Parathyroid adenoma (tissue), 2 donors: Measurements from ENCODE around the gene FGD3.

Source experiments
- H2AFZ ChIP-seq: fragments of 300-600 bp; sonication (generic); one replicate; pipeline ENCODE4 v1.7.0; 2017; ENCODE audit warnings: antibody characterized with exemption, mild to moderate bottlenecking
- H3K27ac ChIP-seq: fragments of 300-600 bp; sonication (generic); one replicate; pipeline ENCODE4 v1.7.0; 2017
- H3K27me3 ChIP-seq: fragments of 300-600 bp; sonication (generic); one replicate; pipeline ENCODE4 v1.7.0; 2017; ENCODE audit warnings: low read length; ENCODE audit not compliant: control insufficient read depth, insufficient read depth
- H3K36me3 ChIP-seq: fragments of 300-600 bp; sonication (generic); one replicate; pipeline ENCODE4 v1.7.0; 2017; ENCODE audit warnings: low read length; ENCODE audit not compliant: control insufficient read depth, insufficient read depth
- H3K4me1 ChIP-seq: fragments of 300-600 bp; sonication (generic); one replicate; pipeline ENCODE4 v1.7.0; 2017; ENCODE audit warnings: control low read depth
- H3K4me2 ChIP-seq: fragments of 300-600 bp; sonication (generic); one replicate; pipeline ENCODE4 v1.7.0; 2017; ENCODE audit warnings: low read length
- H3K4me3 ChIP-seq: fragments of 300-600 bp; sonication (generic); one replicate; pipeline ENCODE4 v1.7.0; 2017; ENCODE audit warnings: low read depth, low read length
- H3K79me2 ChIP-seq: fragments of 300-600 bp; sonication (generic); one replicate; pipeline ENCODE4 v1.7.0; 2017; ENCODE audit warnings: control low read depth
- H3K9ac ChIP-seq: fragments of 300-600 bp; sonication (generic); one replicate; pipeline ENCODE4 v1.7.0; 2017; ENCODE audit warnings: mild to moderate bottlenecking
- H3K9me3 ChIP-seq: fragments of 300-600 bp; sonication (generic); one replicate; pipeline ENCODE4 v1.7.0; 2017; ENCODE audit warnings: low read length; ENCODE audit not compliant: control insufficient read depth
- TF ChIP-seq, protein P1 (sequence below): fragments of 300-600 bp; sonication (generic); IDR thresholded peaks from one replicate; pipeline ENCODE4 v1.7.0; 2017; ENCODE audit warnings: antibody characterized with exemption, mild to moderate bottlenecking
- donor health status: primary hyperparathyroidism.

Gene FGD3

DNA sequence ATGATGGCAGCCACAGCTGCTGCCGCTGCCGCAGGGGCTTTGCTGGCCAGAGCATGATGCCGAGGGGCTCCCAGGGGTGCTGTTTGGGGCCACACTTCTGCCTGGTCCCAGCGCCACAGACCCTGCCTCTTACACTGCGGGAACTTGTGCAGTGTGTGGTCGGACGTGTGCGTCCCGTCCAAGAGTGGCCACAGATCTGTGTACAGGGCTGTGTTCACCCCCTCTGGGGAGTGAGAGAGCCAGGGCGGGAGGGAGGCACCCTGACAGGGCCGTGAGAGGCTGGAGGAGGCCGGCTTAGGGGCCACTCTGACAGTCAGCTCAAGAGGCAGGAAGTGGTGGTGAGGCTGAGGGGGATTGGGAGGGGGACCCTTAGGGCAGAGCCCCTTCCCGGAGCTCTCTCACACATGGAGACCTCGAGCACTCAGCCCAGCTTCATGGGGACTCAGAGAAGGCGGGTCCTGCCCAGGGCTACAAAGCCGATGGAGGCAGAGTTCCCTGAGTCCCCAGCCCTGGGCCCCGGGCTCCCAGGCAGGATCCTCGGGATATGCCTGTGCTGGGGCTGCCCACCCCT, 135.6 kb downstream of the FGD3 start:
- Histone ChIP-seq H3K36me3 (no peaks in the 10 kb centered on the region), H3K9me3 (no peaks in the 10 kb centered on the region), H3K27me3 (no peaks in the 10 kb centered on the region), H3K4me1 (no peaks in the 10 kb centered on the region), H3K9ac (no peak overlapping the region), H3K79me2 (no peaks in the 10 kb centered on the region), H3K27ac (no peak overlapping the region), H3K4me2 (no peak overlapping the region), H3K4me3 (no peak overlapping the region), H2AFZ (no peak overlapping the region)
- TF ChIP-seq, protein P1, sequence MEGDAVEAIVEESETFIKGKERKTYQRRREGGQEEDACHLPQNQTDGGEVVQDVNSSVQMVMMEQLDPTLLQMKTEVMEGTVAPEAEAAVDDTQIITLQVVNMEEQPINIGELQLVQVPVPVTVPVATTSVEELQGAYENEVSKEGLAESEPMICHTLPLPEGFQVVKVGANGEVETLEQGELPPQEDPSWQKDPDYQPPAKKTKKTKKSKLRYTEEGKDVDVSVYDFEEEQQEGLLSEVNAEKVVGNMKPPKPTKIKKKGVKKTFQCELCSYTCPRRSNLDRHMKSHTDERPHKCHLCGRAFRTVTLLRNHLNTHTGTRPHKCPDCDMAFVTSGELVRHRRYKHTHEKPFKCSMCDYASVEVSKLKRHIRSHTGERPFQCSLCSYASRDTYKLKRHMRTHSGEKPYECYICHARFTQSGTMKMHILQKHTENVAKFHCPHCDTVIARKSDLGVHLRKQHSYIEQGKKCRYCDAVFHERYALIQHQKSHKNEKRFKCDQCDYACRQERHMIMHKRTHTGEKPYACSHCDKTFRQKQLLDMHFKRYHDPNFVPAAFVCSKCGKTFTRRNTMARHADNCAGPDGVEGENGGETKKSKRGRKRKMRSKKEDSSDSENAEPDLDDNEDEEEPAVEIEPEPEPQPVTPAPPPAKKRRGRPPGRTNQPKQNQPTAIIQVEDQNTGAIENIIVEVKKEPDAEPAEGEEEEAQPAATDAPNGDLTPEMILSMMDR = no peak

DNA sequence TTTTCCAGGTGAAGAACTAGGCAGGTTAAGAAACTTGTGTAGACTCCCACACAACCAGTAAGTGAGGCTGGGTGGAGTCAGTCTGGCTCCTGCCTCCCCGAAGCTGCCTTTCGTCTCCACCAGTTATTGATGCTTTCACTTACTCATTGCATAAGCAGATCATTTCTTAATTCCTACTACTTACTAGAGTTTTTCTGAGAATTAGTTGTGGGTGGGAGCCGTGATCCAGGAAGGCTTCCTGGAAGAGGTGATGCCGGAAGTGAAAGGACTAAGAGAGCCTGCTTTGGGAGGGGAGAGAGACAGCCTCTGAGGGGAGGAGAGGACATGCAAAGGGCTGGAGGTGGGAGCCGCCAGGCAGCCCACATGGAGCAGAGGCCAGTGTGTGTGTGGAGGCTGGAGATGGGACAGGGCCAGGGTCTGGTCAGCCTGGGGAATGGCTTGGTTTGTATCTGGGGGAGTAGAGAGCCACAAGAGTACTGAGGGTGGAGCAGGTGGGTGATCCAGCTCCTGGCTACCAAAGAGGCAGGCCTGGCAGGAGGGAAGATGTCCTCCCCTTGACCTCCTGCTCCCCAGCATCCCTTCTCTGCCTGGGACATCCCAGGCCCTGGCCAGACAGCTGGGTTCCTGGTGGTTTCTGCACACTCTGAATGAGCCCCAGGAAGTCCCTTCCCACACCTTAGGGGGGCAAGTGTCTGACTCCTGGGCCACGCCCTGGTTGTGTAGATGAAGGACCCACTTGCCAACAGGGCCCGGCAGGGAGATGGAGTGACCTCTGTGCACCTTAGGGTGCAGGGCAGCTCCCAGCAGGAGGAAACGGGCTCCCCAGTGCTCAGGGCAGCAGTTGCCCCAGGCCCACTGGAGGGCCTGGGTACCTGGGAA, 136.5 kb downstream of the FGD3 start:
- no peaks in the 10 kb centered on the region for H3K4me1 ChIP-seq
- H3K9me3 ChIP-seq = no peaks in the 10 kb centered on the region
- no peaks in the 10 kb centered on the region for H3K36me3 ChIP-seq

GRCh38 chr9:93084471-93084881, 137.2 kb downstream of the FGD3 start:
- Histone ChIP-seq H3K9me3 (no peaks in the 10 kb centered on the region), H3K9ac (no peak overlapping the region), H3K27ac (no peak overlapping the region), H3K79me2 (no peaks in the 10 kb centered on the region), H3K4me1 (no peaks in the 10 kb centered on the region), H3K4me3 (no peak overlapping the region), H3K27me3 (no peaks in the 10 kb centered on the region), H3K4me2 (no peak overlapping the region), H2AFZ (no peak overlapping the region), H3K36me3 (no peaks in the 10 kb centered on the region)
- TF ChIP-seq, protein P1 = no peak

More for the DNA sequence above, 136.5 kb downstream of the FGD3 start:
- Histone ChIP-seq H3K27ac (no peak overlapping the region), H2AFZ (no peak overlapping the region), H3K79me2 (no peaks in the 10 kb centered on the region), H3K9ac (no peak overlapping the region), H3K4me2 (no peak overlapping the region), H3K4me3 (no peak overlapping the region), H3K27me3 (no peaks in the 10 kb centered on the region)
- TF ChIP-seq, protein P1 = no peak

DNA sequence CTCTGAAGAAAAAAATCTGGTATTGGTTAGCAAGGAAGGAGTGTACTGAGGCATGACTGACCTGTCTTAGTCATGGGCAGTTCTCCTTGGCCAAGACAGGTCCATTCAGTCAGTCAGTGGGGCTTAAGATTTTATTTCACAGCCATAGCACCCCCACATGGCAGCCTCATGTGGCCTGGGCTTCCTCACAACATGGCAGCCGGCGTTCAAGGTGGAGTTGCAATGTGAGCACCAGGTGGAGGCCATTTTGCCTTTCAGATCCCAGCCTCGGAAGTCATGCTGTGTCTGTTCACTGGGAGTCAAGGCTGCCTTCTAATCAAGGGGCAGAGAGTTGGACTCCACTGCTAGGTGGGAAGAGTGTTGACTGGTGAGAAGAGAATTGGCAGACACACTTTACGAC, 138.4 kb downstream of the FGD3 start:
- Histone ChIP-seq H3K27ac (no peak overlapping the region), H3K9me3 (no peaks in the 10 kb centered on the region), H3K79me2 (no peaks in the 10 kb centered on the region), H3K36me3 (no peaks in the 10 kb centered on the region), H2AFZ (no peak overlapping the region), H3K9ac (no peak overlapping the region), H3K4me3 (no peak overlapping the region), H3K4me1 (no peaks in the 10 kb centered on the region), H3K4me2 (no peak overlapping the region), H3K27me3 (no peaks in the 10 kb centered on the region)
- TF ChIP-seq, protein P1 = no peak
